Duodenal mucosa (tissue), 2 donors: ENCODE data around the gene EXOSC10.
"Not testable (repeated sequence)": the region's sequence is repeated elsewhere in the genome, so short reads cannot be mapped to it uniquely, and the experiment has no call there.

Experiments
- H3K27ac ChIP-seq: one replicate; pipeline ENCODE4 v1.7.0; 2013; ENCODE audit warnings: low read depth, low read length
- H3K27me3 ChIP-seq, 2 donors: one replicate each; pipeline ENCODE4 v1.7.0; 2013; ENCODE audit warnings: low read length in 2 of 2, control low read depth in 1 of 2; ENCODE audit not compliant: insufficient read depth in 2 of 2, control insufficient read depth in 1 of 2
- H3K36me3 ChIP-seq, 2 donors: one replicate each; pipeline ENCODE4 v1.7.0; 2013; ENCODE audit warnings: low read length in 2 of 2, control low read depth in 1 of 2; ENCODE audit not compliant: insufficient read depth in 2 of 2, control insufficient read depth in 1 of 2
- H3K4me1 ChIP-seq, 2 donors: one replicate each; pipeline ENCODE4 v1.7.0; 2013; ENCODE audit warnings: low read length in 2 of 2, control low read depth in 1 of 2; ENCODE audit not compliant: insufficient read depth in 2 of 2, control insufficient read depth in 1 of 2
- H3K4me3 ChIP-seq, 2 donors: one replicate each; pipeline ENCODE4 v1.7.0; 2013; ENCODE audit warnings: low read length in 2 of 2, low read depth in 1 of 2
- H3K9ac ChIP-seq, 2 donors: one replicate each; pipeline ENCODE4 v1.7.0; 2013; ENCODE audit warnings: low read length in 2 of 2, low read depth in 1 of 2
- H3K9me3 ChIP-seq, 2 donors: one replicate each; pipeline ENCODE4 v1.7.0; 2013; ENCODE audit warnings: low read length in 2 of 2, control low read depth in 1 of 2; ENCODE audit not compliant: control insufficient read depth in 1 of 2

EXOSC10 gene

GRCh38 chr1:11063937-11064537 is 35.6 kb downstream of the EXOSC10 start:
- H3K4me3 ChIP-seq, H3K9me3 ChIP-seq, H3K27ac ChIP-seq, H3K9ac ChIP-seq, H3K27me3 ChIP-seq: not testable (repeated sequence)
- H3K4me1 ChIP-seq: peaks cover 7 to 19% of the 10 kb centered on the region in 2 donors
- peaks cover 14 to 40% of the 10 kb centered on the region in 2 donors for H3K36me3 ChIP-seq

GRCh38 chr1:11062965-11063401 is 36.7 kb downstream of the EXOSC10 start:
- Histone ChIP-seq H3K4me3 (no peak overlapping the region), H3K9ac (no peak overlapping the region), H3K27ac (no peak overlapping the region), H3K36me3 (peaks cover 11 to 30% of the 10 kb centered on the region in 2 donors), H3K9me3 (no peaks in the 10 kb centered on the region), H3K4me1 (peaks cover 14 to 25% of the 10 kb centered on the region in 2 donors), H3K27me3 (no peaks in the 10 kb centered on the region)

- Histone ChIP-seq H3K27me3 (no peaks in the 10 kb centered on the region), H3K4me3 (peak overlapping the region in 1 of 2 donors; percentile 21), H3K36me3 (peaks cover 5 to 30% of the 10 kb centered on the region in 2 donors), H3K9ac (peak overlapping the region in 1 of 2 donors; percentile 5), H3K9me3 (no peaks in the 10 kb centered on the region), H3K4me1 (peaks cover 14 to 25% of the 10 kb centered on the region in 2 donors), H3K27ac (no peak overlapping the region)
Measured at GRCh38 chr1:11061652-11062365, 37.9 kb downstream of the EXOSC10 start.

- peaks cover 2 to 25% of the 10 kb centered on the region in 2 donors for H3K36me3 ChIP-seq
- no peaks in the 10 kb centered on the region for H3K27me3 ChIP-seq
- peaks cover 14 to 25% of the 10 kb centered on the region in 2 donors for H3K4me1 ChIP-seq
- H3K4me3 ChIP-seq: peak within 1 kb of the TSS; percentile 83 to 88
- H3K9ac ChIP-seq: peak within 1 kb of the TSS; percentile 64 to 77
- no peak within 1 kb of the TSS for H3K27ac ChIP-seq
- no peaks in the 10 kb centered on the region for H3K9me3 ChIP-seq
Measured at GRCh38 chr1:11059968-11060830, 39.5 kb downstream of the EXOSC10 start, which contains the start of gene SRM. Gene SRM, minus strand, starts transcription at chr1:11060018. Its CDS starts 75 bp downstream, at chr1:11059943.

GRCh38 chr1:11059155-11059967 is 40.3 kb downstream of the EXOSC10 start:
- Histone ChIP-seq H3K27ac (no peak overlapping the region), H3K27me3 (no peaks in the 10 kb centered on the region)

GRCh38 chr1:11058595-11059154 is 41.0 kb downstream of the EXOSC10 start:
- Histone ChIP-seq H3K4me1 (peaks cover 14 to 25% of the 10 kb centered on the region in 2 donors), H3K9ac (peak overlapping the region; percentile 56 to 77), H3K27ac (no peak overlapping the region), H3K27me3 (no peaks in the 10 kb centered on the region), H3K36me3 (peaks cover 0 to 22% of the 10 kb centered on the region in 2 donors), H3K4me3 (peak overlapping the region; percentile 71 to 83), H3K9me3 (no peaks in the 10 kb centered on the region)

More at GRCh38 chr1:11059155-11059967, 40.3 kb downstream of the EXOSC10 start:
- Histone ChIP-seq H3K9ac (peak overlapping the region; percentile 56 to 77), H3K4me3 (peak overlapping the region; percentile 71 to 83), H3K4me1 (peaks cover 14 to 25% of the 10 kb centered on the region in 2 donors), H3K9me3 (no peaks in the 10 kb centered on the region), H3K36me3 (peaks cover 0 to 25% of the 10 kb centered on the region in 2 donors)

GRCh38 chr1:11058026-11058425 is 41.6 kb downstream of the EXOSC10 start:
- H3K27me3 ChIP-seq: no peaks in the 10 kb centered on the region
- H3K36me3 ChIP-seq: peaks cover 0 to 22% of the 10 kb centered on the region in 2 donors
- no peak overlapping the region for H3K9ac ChIP-seq
- peaks cover 15 to 27% of the 10 kb centered on the region in 2 donors for H3K4me1 ChIP-seq
- no peak overlapping the region for H3K27ac ChIP-seq
- no peak overlapping the region for H3K4me3 ChIP-seq
- no peaks in the 10 kb centered on the region for H3K9me3 ChIP-seq

GRCh38 chr1:11057477-11057876 is 42.2 kb downstream of the EXOSC10 start:
- Histone ChIP-seq H3K9ac (no peak overlapping the region), H3K4me3 (no peak overlapping the region), H3K4me1 (peaks cover 18 to 32% of the 10 kb centered on the region in 2 donors), H3K36me3 (peaks cover 0 to 22% of the 10 kb centered on the region in 2 donors), H3K27ac (no peak overlapping the region), H3K9me3 (no peaks in the 10 kb centered on the region), H3K27me3 (no peaks in the 10 kb centered on the region)

GRCh38 chr1:11056504-11056903 is 43.2 kb downstream of the EXOSC10 start:
- Histone ChIP-seq H3K9me3 (no peaks in the 10 kb centered on the region), H3K36me3 (peaks cover 0 to 22% of the 10 kb centered on the region in 2 donors), H3K4me3 (no peak overlapping the region), H3K27me3 (no peaks in the 10 kb centered on the region), H3K9ac (no peak overlapping the region), H3K27ac (no peak overlapping the region), H3K4me1 (peaks cover 18 to 30% of the 10 kb centered on the region in 2 donors)
